Stimulated activated CD4-positive, alpha-beta T cell treated with anti-CD3 and anti-CD28 coated beads, Interleukin-2, amount 100 ng/mL, for 48 hours (primary cell): ENCODE results near the gene ZNF189.

ENCODE experiments used
- DNase-seq, 2 donors: peaks; one replicate each; pipeline ENCODE4 v3.0.0-alpha.2; 2020

Gene ZNF189

GRCh38 chr9:101398068-101398929 lies at the start of gene ZNF189, which contains the start of gene MRPL50:
Gene ZNF189, plus strand, starts transcription at chr9:101398851. Its CDS starts 306 bp downstream, at chr9:101399157.
Gene MRPL50, minus strand, starts transcription at chr9:101398618. Its CDS starts 26 bp downstream, at chr9:101398592.
- DNase-seq: peak; percentile 84 to 88

DNA sequence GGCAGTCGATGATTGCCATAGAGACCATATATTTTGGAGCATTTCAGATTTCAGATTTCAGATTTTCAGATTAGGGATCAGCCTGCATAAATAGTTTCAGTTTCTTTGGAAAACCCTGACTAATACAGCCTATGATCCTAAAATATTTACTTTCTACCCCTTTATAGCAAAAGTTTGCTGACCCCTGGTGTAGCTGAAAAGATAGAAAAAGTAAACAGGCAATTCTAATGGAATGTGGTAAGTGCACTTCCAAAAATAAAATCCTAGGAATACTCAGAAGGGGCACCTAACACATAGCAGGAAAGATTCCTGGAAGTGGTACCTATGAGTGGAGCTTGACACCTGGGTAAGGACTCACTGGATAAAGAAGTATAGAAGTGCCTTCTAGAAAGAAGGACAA lies 48.4 kb upstream of the ZNF189 start:
- no peak for DNase-seq

DNA sequence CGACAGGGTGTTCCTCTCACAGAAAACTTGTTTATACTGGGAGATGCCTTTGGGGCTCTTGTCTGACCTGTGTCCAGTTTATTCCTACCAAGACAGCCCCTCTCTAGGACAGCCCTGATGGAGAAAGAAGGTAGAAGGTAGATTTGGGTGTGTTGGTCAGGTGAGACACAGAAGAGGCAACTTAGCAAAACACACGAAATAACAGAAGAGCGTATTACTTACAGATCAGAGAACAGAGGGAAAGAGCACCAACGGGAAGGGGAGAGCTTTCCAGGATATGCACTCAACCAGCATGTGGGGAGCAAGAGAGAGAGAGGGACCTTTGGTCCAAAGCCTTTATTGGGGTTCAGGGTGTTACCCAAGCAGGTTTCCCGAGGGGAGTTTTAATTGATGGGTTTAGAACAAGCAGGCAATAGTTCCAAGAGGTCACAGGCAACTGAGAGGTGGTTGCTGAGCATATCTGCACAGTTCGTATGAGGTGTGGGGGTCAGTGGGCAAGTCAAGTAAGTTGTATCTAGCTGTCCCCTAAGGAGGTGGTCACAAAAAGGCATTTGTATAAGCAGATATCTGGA lies 45.7 kb upstream of the ZNF189 start:
- DNase-seq: no peak

- DNase-seq: no peak
Observed at GRCh38 chr9:101353683-101354082, 45.0 kb upstream of the ZNF189 start.

- no peak for DNase-seq
Observed at GRCh38 chr9:101354143-101354764, 44.4 kb upstream of the ZNF189 start.

DNA sequence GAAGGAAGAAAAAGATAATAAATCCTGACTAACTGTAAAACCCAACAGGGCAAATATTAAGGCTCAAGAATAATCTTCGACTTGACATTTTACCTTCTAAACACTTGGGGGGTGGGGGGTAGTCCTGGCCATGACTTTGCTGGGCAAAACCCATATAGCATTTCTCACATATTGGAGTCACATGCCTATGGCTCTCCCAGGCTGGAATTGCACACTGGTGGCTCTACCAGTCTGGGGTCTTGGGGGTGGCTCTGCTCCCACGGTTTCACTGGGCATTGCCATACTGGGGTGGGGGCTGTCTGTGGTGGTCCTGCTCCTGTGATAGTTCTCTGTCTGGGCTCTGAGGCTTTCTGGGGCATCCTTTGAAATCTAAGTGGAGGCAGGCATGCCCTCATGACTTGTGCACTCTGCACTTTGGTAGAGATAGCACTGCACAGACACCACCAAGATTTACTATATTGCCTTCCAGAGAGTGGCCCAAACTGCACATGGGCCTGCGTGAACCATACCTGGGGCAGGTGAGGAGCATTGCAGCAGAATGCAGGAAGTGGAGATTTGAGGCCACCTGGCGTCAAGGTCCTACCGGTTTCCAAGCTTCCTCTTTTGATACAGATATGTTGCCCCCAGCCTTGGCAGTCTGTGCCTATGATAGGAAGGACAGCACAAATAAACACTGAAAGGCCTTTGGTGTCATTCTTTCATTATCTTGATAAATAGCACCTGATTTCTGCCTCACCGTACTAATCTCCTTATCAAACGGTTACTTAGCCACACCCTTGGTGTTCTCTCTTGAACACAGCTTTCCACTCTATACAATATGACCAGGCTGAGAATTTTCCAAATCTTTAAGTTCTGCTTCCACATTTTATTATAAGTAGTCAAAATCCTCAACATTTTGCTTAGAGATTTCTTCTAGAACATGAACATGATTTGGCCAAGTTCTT lies 43.6 kb upstream of the ZNF189 start:
- no peak for DNase-seq

DNA sequence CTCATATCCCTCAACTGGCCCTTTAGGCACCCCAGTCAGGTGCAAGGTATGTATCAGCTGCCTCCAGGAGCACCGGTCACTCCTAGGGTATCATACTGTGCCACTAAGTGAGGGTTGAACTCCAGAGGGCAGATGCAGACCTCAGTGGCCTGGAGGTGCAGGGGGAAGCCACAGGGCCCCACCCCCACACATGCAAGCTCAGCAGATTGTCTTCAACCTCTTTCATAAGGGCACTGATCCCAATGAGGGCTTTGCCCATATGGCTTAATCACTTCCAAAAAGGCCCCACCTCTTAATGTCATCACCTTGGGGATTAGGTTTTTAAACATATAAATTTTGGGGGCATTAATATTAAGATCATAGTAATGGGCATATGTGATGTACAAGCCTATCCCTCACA lies 42.0 kb upstream of the ZNF189 start:
- no peak for DNase-seq

DNA sequence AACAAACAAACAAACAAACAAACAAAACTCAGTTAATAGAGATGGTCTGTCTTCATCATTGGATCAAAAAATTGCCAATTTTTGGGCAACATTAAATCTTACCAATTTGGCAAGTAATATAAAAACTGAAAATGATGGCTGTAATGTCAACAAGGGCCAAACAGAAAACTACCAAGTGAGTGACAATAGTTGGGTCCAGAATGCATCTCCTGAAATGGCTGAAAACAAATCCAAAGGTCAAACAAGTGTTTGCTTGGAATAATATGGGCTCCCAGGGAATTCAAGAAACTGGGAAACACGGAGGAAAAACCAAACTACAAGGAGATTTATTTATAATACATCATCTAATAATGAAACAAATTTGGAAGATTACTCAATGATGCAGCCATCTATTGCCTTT lies 39.0 kb upstream of the ZNF189 start:
- no peak for DNase-seq

- DNase-seq: no peak
Observed at GRCh38 chr9:101360647-101361046, 38.0 kb upstream of the ZNF189 start.

DNA sequence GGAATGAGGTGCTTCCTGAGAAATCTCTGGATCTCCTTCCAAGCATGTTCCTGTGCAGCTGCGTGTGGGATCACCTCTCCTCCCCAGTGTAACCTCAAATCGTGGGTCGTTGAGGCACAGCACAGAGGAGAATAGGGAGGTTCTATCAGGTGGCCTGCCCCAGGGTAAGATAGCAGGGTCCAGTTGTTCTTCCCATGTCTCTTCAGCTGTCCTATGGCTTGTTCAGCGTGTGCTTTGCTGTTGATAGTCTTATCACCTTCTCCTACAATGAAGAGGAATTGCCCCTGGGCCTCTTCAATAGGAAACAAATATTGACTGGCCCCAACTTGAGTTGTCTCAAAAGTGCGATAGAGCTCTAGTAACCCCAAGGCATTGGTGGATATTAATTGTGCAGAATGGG lies 36.2 kb upstream of the ZNF189 start:
- DNase-seq: no peak

- no peak for DNase-seq
Observed at GRCh38 chr9:101365181-101365580, 33.5 kb upstream of the ZNF189 start.

- no peak for DNase-seq
Observed at GRCh38 chr9:101366038-101366756, 32.5 kb upstream of the ZNF189 start.

DNA sequence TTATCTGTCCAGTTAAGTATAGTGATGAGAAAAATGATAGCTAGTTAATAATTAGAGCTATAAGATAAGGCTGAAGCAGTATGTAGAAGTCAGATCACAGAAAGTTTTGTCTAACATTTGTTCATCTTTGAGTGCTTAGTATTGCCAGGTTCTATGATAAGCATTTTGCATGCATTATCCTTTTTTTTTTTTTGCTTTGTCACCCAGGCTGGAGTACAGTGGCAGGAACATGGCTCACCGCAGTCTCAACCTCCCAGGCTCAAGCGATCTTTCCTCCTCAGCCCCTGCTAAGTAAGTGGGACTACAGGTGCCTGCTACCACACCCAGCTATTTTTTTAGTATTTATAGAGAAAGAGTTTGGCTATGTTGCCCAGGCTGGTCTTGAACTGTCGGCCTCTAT lies 31.3 kb upstream of the ZNF189 start:
- DNase-seq: no peak

DNA sequence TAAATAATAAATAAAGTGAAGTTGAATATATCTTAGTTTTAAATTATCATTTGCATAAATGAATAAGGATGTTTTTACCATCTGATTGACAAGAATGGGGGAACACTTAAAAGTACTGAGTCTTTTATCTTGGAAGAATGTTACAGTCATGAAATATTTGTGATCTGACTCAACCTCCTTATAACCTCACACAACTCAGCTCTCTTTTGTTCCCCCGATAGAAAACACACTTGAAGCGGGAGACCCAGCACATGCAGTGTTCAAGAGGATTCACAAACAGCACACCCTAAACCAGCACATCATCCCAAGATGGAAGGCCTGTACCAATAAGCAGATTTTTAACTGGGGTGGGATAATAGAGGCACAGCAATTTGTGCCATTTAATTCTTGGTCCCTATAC lies 29.4 kb upstream of the ZNF189 start:
- DNase-seq: no peak

DNA sequence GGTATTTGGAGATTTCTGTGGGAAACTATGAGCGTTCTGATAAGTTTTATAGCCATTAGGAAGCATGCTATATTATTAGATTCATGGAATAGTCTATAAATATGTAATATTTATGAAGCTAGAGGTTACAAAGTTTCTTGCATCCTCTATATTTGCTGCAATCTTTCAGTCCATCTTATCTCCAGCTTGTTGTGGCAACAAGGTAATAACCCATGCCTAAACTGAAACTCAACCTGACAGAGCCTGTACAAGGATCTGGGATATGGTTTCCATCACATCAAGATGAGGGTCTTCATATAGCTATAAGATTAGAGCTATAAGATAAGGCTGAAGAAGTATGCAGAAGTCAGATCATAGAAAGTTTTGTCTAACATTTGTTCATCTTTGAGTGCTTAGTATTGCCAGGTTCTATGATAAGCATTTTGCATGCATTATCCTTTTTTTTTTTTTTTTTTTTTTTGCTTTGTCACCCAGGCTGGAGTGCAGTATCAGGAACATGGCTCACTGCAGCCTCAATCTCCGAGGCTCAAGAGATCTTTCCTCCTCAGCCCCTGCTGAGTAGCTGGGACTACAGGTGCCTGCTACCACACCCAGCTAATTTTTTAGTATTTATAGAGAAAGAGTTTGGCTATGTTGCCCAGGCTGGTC lies 28.6 kb upstream of the ZNF189 start:
- no peak for DNase-seq

GRCh38 chr9:101371813-101372212 lies 26.8 kb upstream of the ZNF189 start:
- no peak for DNase-seq

- DNase-seq: no peak
Observed at GRCh38 chr9:101372327-101373118, 26.1 kb upstream of the ZNF189 start.

GRCh38 chr9:101375546-101375945 lies 23.1 kb upstream of the ZNF189 start:
- DNase-seq: no peak

DNA sequence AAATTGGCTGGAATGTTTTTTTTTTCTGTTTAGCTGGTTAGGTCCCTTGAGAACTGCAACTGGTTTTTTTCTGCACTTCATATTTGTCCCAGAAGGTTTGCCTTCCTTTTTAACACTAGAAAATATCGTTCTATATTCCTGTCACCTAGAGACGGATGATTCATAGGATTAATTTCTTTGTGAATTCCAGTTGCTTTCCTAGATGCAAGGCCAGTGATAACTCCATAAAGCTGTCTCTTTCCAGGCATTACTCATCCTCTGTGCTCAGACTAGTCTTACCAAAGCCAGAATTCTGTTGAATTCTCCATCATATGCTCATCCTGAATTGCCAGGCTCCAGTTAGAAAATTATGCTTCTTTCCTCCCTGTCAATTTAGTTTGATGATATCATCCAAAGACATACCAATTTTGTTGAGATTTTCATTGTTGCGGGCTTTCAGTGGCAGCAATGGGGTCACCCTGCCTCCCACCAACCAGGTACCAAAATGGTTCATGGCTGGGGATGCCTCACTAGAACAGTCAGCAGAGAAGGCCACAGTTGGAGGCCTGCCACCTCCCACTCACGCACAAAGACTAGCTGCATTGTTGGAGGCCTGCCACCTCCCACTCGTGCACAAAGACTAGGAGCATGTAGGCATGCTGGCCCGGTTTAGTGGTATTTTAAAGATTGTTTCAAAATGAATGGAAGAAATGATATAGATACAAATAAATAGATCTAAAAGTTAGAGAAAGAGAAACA lies 22.4 kb upstream of the ZNF189 start:
- DNase-seq: no peak

DNA sequence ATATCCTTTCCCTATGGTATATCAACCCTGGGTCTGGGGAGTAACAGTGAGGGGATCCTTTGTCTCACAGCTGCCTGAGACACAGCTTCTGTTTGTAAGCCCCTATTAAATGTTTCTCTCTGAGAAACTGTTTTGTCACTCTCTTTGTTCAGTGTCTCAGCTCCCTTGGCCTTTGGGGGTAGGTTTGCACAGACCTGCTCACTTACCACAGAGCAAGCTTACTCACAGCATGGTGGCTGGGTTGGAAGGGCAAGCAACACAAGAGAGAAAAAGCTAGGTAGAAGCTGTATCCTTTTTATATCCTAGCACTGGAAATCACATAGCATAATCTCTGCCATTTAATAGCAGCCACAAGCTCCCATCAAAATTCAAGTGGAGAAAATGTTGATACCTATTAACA lies 18.4 kb upstream of the ZNF189 start:
- no peak for DNase-seq
